Ovary (tissue), 3 donors: ENCODE measurements around the gene SCAPER.

Experiments used
- CTCF ChIP-seq, 3 donors: fragments of 450-650 bp in 2 of 3; fragments of 200-600 bp in 1 of 3; IDR thresholded peaks; one replicate each; pipeline versions ENCODE4 v1.5.1 to v1.8.0; 2016 to 2022; ENCODE audit warnings: antibody characterized with exemption in 3 of 3, mild to moderate bottlenecking in 1 of 3
- EP300 ChIP-seq: sonication (generic); formaldehyde crosslinking; IDR thresholded peaks from one replicate; pipeline ENCODE4 v1.6.1; 2017; ENCODE audit warnings: antibody characterized with exemption
- POLR2A ChIP-seq: fragments of 450-650 bp; IDR thresholded peaks from one replicate; pipeline ENCODE4 v1.6.1; 2017; ENCODE audit warnings: antibody characterized with exemption, mild to moderate bottlenecking, moderate library complexity
- donor health status: DM: no; HTN: no; CAD: no.

DNA sequence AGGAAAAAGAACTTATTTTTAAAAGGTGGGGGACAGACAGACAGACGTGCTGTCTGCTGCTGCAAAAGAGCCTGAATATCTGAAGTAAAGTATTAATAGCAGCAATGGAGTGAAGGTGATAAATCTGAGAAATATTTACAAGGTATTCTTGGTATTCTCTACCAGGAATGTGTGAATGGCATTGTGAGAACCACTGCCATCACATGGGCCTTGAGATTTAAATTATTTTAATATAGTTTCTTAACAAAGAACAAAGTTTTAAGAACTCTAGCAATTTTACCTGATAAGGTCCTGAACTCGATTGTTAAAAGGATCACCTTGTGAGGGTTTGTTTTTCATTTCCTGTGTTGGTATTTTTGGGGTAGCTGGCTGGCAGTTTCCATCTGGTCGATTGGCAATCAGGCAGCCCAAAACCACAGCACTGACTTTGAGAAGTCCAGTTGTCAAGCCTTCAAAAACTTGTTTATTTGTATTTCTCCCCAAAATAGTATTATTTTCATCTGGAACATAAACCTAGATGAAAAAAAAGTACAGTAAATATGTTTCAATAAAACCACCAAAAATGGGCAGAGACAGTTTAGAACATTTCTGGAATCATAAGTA, 471.2 kb downstream of the SCAPER start:
- no peak for TF ChIP-seq EP300
- no peak for TF ChIP-seq CTCF (IDR thresholded peaks at IDR 0.05)
- TF ChIP-seq POLR2A: no peak
